Neutrophil (primary cell): ENCODE data around the gene RHOBTB3.

Source experiments
- H3K27ac ChIP-seq: fragments of 200-600 bp; sonication (generic); 2 replicates; pipeline ENCODE4 v1.5.1; 2016; ENCODE audit warnings: mild to moderate bottlenecking, moderate library complexity
- H3K27me3 ChIP-seq: fragments of 200-600 bp; sonication (generic); 2 replicates; pipeline ENCODE4 v1.6.0; 2016; ENCODE audit warnings: mild to moderate bottlenecking
- H3K36me3 ChIP-seq: fragments of 200-600 bp; sonication (generic); 2 replicates; pipeline ENCODE4 v1.5.1; 2017
- H3K4me1 ChIP-seq, 2 experiments: fragments of 200-600 bp in 1 of 2; sonication (generic) in 1 of 2; 1 replicate in 1 of 2; 2 replicates in 1 of 2; pipeline versions ENCODE4 v1.5.1 to v1.6.1; 2013 to 2016; ENCODE audit warnings: low read depth in 1 of 2, low read length in 1 of 2, mild to moderate bottlenecking in 1 of 2, moderate library complexity in 1 of 2; ENCODE audit not compliant: control insufficient read depth in 1 of 2, insufficient read depth in 1 of 2
- H3K4me3 ChIP-seq, 2 experiments: fragments of 200-600 bp in 1 of 2; sonication (generic) in 1 of 2; 1 replicate in 1 of 2; 2 replicates in 1 of 2; pipeline ENCODE4 v1.5.1; 2013 to 2016; ENCODE audit warnings: low read depth in 1 of 2, low read length in 1 of 2, mild to moderate bottlenecking in 1 of 2, moderate library complexity in 1 of 2
- H3K9me3 ChIP-seq: fragments of 200-600 bp; sonication (generic); 2 replicates; pipeline ENCODE4 v1.5.1; 2016
- TF ChIP-seq, protein P1 (sequence below): fragments of 200-600 bp; sonication (generic); IDR thresholded peaks from 2 replicates; pipeline ENCODE4 v1.5.1; 2016; ENCODE audit warnings: antibody characterized with exemption

RHOBTB3 gene

GRCh38 chr5:95816776-95817175 is 85.6 kb downstream of the RHOBTB3 start:
- Histone ChIP-seq H3K4me3 (peak overlapping the region; percentile 90 to 96), H3K27ac (peak overlapping the region; percentile 98)

DNA sequence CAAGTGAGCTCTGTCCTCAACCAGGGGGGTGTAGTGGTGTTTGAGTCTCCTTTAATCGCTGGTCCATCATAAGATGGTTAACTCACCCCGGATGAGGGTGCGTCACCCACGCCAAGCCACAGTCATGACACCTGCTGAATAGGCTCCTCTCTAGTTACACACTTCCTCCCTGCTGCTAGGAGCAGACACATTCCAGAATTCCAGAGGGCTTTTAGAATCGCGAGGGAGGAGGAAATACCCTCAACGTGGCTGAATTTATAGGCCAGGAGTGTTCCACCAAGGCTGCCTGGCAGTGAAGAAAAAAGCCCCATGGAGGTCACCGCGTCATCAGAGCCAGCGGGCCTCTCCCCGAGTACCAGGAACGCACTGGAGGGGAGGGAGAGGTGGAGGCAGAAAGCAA is 86.3 kb downstream of the RHOBTB3 start:
- Histone ChIP-seq H3K36me3 (peaks cover 51% of the 10 kb centered on the region), H3K27me3 (no peaks in the 10 kb centered on the region), H3K4me3 (peak overlapping the region; percentile 90 to 96), H3K9me3 (no peaks in the 10 kb centered on the region), H3K27ac (peak overlapping the region; percentile 98), H3K4me1 (peaks cover 75 to 78% of the 10 kb centered on the region in 2 experiments)
- TF ChIP-seq, protein P1, sequence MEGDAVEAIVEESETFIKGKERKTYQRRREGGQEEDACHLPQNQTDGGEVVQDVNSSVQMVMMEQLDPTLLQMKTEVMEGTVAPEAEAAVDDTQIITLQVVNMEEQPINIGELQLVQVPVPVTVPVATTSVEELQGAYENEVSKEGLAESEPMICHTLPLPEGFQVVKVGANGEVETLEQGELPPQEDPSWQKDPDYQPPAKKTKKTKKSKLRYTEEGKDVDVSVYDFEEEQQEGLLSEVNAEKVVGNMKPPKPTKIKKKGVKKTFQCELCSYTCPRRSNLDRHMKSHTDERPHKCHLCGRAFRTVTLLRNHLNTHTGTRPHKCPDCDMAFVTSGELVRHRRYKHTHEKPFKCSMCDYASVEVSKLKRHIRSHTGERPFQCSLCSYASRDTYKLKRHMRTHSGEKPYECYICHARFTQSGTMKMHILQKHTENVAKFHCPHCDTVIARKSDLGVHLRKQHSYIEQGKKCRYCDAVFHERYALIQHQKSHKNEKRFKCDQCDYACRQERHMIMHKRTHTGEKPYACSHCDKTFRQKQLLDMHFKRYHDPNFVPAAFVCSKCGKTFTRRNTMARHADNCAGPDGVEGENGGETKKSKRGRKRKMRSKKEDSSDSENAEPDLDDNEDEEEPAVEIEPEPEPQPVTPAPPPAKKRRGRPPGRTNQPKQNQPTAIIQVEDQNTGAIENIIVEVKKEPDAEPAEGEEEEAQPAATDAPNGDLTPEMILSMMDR, result no peak

More at GRCh38 chr5:95816776-95817175, 85.6 kb downstream of the RHOBTB3 start:
- H3K9me3 ChIP-seq, result no peaks in the 10 kb centered on the region
- no peaks in the 10 kb centered on the region for H3K27me3 ChIP-seq
- TF ChIP-seq, protein P1, result no peak
- H3K36me3 ChIP-seq, result peaks cover 58% of the 10 kb centered on the region
- H3K4me1 ChIP-seq, result peaks cover 75 to 78% of the 10 kb centered on the region in 2 experiments

DNA sequence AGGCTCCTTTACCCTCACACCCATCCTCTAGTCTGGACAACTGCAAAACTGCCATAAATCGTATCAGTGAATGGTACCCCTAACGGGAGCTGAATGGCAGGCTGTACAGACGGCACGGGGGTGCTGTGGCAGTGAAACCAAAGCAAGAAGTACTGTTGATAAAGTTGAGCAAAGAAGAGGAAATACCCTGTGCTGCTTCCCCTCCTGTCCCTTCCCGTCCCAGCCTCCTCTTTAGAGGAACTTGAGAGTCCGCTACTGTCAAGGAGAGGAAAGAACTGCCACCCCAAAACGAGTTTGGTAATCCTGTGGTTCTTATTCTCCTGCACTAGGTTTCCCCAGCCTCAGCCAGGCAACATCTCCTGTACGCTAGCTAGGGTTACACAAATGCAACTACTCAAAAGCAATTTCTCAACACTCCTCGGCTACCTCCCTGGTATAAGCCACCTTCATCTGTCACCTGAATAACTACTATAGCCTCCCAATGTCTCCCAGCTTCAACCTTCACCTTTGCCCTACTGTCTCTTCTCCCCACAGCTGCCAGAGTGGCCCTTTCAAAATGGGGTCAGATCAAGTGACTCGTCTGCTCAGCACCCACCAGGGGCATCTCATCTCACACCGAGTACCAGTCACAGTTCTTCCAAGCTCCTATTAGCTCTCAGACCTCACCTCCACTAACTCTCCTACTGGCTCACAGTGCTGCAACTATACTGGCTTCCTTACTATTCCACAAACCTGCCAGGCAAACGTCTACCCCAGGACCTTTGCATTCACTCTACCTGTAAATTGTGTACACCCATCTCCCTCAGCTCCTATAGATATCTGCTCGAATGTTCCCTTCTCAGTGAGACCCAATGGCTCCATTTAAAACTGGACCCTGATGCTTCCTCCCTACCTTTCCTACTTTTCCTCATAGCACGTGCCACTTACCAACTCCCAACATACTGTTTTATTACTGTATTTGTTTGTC is 87.3 kb downstream of the RHOBTB3 start:
- no peaks in the 10 kb centered on the region for H3K9me3 ChIP-seq
- H3K36me3 ChIP-seq, result peaks cover 41% of the 10 kb centered on the region
- TF ChIP-seq, protein P1, result no peak
- H3K4me1 ChIP-seq, result peaks cover 78 to 88% of the 10 kb centered on the region in 2 experiments
- H3K4me3 ChIP-seq, result peak overlapping the region; percentile 90 to 96
- peak overlapping the region; percentile 98 for H3K27ac ChIP-seq
- no peaks in the 10 kb centered on the region for H3K27me3 ChIP-seq

DNA sequence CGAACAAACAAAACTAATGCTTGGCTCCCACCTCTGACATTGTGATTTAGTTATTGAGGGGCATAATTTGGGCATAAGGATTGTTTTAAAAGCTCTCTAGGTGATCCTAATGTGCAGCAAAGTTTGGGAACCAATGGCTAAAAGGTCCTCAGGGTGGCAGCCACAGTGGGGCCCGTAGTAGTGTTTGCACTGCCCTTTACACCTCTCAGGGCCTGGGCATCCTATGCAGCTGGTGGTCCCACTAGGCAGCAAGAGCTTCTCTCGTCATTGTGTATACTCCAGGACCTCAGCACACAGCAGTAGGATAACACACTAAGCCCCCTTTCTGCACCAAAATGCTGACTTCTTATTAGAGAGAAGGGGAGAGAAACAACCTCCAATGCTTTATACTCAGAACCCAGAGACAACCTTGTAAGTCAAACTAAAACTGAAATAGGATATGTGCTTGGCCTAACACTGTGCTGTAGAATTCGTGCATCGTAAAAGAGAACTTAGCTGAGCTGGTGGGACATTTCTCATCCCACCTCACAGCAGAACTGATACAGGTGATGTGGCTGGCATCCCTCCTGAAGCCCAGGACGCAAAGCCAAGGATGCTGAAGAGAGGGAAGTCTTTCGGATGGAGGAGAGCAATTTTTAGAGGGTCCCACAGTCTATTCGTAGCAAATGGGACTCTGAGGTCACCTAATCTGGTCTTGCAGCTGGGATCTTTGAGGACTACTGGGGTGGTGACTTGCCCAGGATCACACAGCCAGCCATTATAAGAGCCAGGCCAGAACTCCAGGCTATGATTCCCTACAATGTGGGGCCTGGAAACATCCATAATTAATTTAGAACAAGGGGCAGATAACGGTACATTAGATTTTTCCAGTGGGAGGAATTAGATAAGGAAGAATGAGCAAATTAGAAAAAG is 90.2 kb downstream of the RHOBTB3 start:
- Histone ChIP-seq H3K27ac (peak overlapping the region; percentile 98), H3K4me1 (peaks cover 90 to 93% of the 10 kb centered on the region in 2 experiments), H3K36me3 (peaks cover 12% of the 10 kb centered on the region), H3K4me3 (peak overlapping the region; percentile 90 to 96), H3K27me3 (no peaks in the 10 kb centered on the region), H3K9me3 (no peaks in the 10 kb centered on the region)
- TF ChIP-seq, protein P1, result no peak

GRCh38 chr5:95822043-95822541 is 91.0 kb downstream of the RHOBTB3 start:
- Histone ChIP-seq H3K36me3 (peaks cover 5% of the 10 kb centered on the region), H3K4me1 (peaks cover 90 to 93% of the 10 kb centered on the region in 2 experiments), H3K27me3 (no peaks in the 10 kb centered on the region)

More at GRCh38 chr5:95822043-95822541, 91.0 kb downstream of the RHOBTB3 start:
- H3K27ac ChIP-seq, result peak overlapping the region; percentile 98
- TF ChIP-seq, protein P1, result no peak
- H3K4me3 ChIP-seq, result peak overlapping the region; percentile 90 to 96
- no peaks in the 10 kb centered on the region for H3K9me3 ChIP-seq
